ENCODE data around the gene WDR27.
"Not testable (repeated sequence)": the region's sequence is repeated elsewhere in the genome, so short reads cannot be mapped to it uniquely, and the experiment has no call there.

WDR27 gene

GRCh38 chr6:169661391-169661756 is 40.5 kb downstream of the WDR27 start:
- no peak for DNase-seq (ENCODE audit: low read depth in 2 of 2)

- no peak for DNase-seq (ENCODE audit: low read depth in 2 of 2)
These were observed 41.0 kb downstream of the WDR27 start for GRCh38 chr6:169660751-169661390.

- DNase-seq (ENCODE audit: low read depth in 2 of 2) = no peak
These were observed 41.8 kb downstream of the WDR27 start for GRCh38 chr6:169659820-169660610.

GRCh38 chr6:169657284-169657610 is 44.6 kb downstream of the WDR27 start:
- no peak for DNase-seq (ENCODE audit: low read depth in 2 of 2)

GRCh38 chr6:169656546-169657283 is 45.1 kb downstream of the WDR27 start:
- no peak for DNase-seq (ENCODE audit: low read depth in 2 of 2)

GRCh38 chr6:169654598-169655391 is 47.0 kb downstream of the WDR27 start:
- peak; percentile 21 to 30 for DNase-seq (ENCODE audit: low read depth in 2 of 2)

GRCh38 chr6:169653691-169654090 is 48.1 kb downstream of the WDR27 start:
- no peak for DNase-seq (ENCODE audit: low read depth in 2 of 2)

- no peak for DNase-seq (ENCODE audit: low read depth in 2 of 2)
These were observed 48.9 kb downstream of the WDR27 start for GRCh38 chr6:169652896-169653295.

- DNase-seq (ENCODE audit: low read depth in 2 of 2) = no peak
These were observed 50.3 kb downstream of the WDR27 start for GRCh38 chr6:169651498-169651897.

GRCh38 chr6:169650959-169651292 is 50.9 kb downstream of the WDR27 start:
- DNase-seq (ENCODE audit: low read depth in 2 of 2) = no peak

GRCh38 chr6:169650241-169650958 is 51.4 kb downstream of the WDR27 start:
- DNase-seq (ENCODE audit: low read depth in 2 of 2) = no peak

- no peak for DNase-seq (ENCODE audit: low read depth in 2 of 2)
These were observed 53.2 kb downstream of the WDR27 start for GRCh38 chr6:169648617-169649016.

- DNase-seq (ENCODE audit: low read depth in 2 of 2) = no peak
These were observed 53.7 kb downstream of the WDR27 start for GRCh38 chr6:169648092-169648491.

GRCh38 chr6:169647637-169648036 is 54.2 kb downstream of the WDR27 start:
- DNase-seq (ENCODE audit: low read depth in 2 of 2) = no peak

- DNase-seq (ENCODE audit: low read depth in 2 of 2) = no peak
These were observed 54.8 kb downstream of the WDR27 start for GRCh38 chr6:169646906-169647567.

GRCh38 chr6:169645459-169645858 is 56.4 kb downstream of the WDR27 start:
- not testable (repeated sequence) for DNase-seq (ENCODE audit: low read depth in 2 of 2)

GRCh38 chr6:169643521-169643920 is 58.3 kb downstream of the WDR27 start:
- DNase-seq (ENCODE audit: low read depth in 2 of 2) = no peak

- DNase-seq (ENCODE audit: low read depth in 2 of 2) = no peak
These were observed 59.4 kb downstream of the WDR27 start for GRCh38 chr6:169642455-169642854.

- no peak for DNase-seq (ENCODE audit: low read depth in 2 of 2)
These were observed 60.3 kb downstream of the WDR27 start for GRCh38 chr6:169641461-169642085.

GRCh38 chr6:169640983-169641382 is 60.8 kb downstream of the WDR27 start:
- DNase-seq (ENCODE audit: low read depth in 2 of 2) = no peak

Data from stimulated activated CD8-positive, alpha-beta memory T cell treated with anti-CD3 and anti-CD28 coated beads, Interleukin-15, amount 100 ng/mL, for 48 hours (primary cell).